SJCRH30 (cell line): ENCODE results near the gene ASB2. TPM values are rescaled to one million over a fixed set of nuclear protein-coding genes. Genes with fewer than 3 reads are reported as not detected.

ENCODE experiments used
- DNase-seq, 2 experiments: peaks; one replicate each; pipeline ENCODE4 v3.0.0-alpha.2; 2015 to 2020
- H3K27ac ChIP-seq: fragments of 250-450 bp; sonication (Bioruptor Pico); 2 replicates; pipeline ENCODE4 v1.5.1; 2020; ENCODE audit warnings: mild to moderate bottlenecking, moderate library complexity
- H3K27me3 ChIP-seq: fragments of 250-450 bp; sonication (Bioruptor Pico); 2 replicates; pipeline ENCODE4 v1.5.1; 2020; ENCODE audit warnings: mild to moderate bottlenecking, moderate library complexity
- H3K36me3 ChIP-seq: fragments of 250-450 bp; sonication (Bioruptor Pico); 2 replicates; pipeline ENCODE4 v1.5.1; 2020; ENCODE audit warnings: mild to moderate bottlenecking, moderate library complexity
- H3K4me1 ChIP-seq: fragments of 250-450 bp; sonication (Bioruptor Pico); 2 replicates; pipeline ENCODE4 v1.5.1; 2020; ENCODE audit warnings: mild to moderate bottlenecking, moderate library complexity
- H3K4me3 ChIP-seq: fragments of 250-450 bp; sonication (Bioruptor Pico); 2 replicates; pipeline ENCODE4 v1.5.1; 2020; ENCODE audit warnings: mild to moderate bottlenecking, moderate library complexity
- H3K9me3 ChIP-seq: fragments of 250-450 bp; sonication (Bioruptor Pico); replicated peaks from 2 replicates; pipeline ENCODE4 v1.5.1; 2020; ENCODE audit warnings: mild to moderate bottlenecking, moderate library complexity
- total RNA-seq: library from RNA; depleted of rRNA; stranded (reverse); fragments of >200 nt; shearing (Covaris generic); gene quantifications from 2 replicates; pipeline ENCODE4 v1.2.3, GENCODE V29; 2014

ASB2 gene
- total RNA-seq, 1 experiment from 2014 or later = 2.4 TPM

- no peaks in the 10 kb centered on the region for H3K36me3 ChIP-seq
- H3K27ac ChIP-seq = peak overlapping the region; percentile 39
- H3K4me3 ChIP-seq = no peak overlapping the region
- peaks cover 57% of the 10 kb centered on the region for H3K4me1 ChIP-seq
- DNase-seq = peak; percentile 66 to 73
- no peaks in the 10 kb centered on the region for H3K27me3 ChIP-seq
- H3K9me3 ChIP-seq = no peaks in the 10 kb centered on the region
Observed at GRCh38 chr14:93944348-93945069, 31.9 kb downstream of the ASB2 start.

- Histone ChIP-seq H3K4me3 (no peak overlapping the region), H3K27me3 (no peaks in the 10 kb centered on the region), H3K36me3 (no peaks in the 10 kb centered on the region), H3K9me3 (no peaks in the 10 kb centered on the region), H3K4me1 (peaks cover 57% of the 10 kb centered on the region), H3K27ac (peak overlapping the region; percentile 39)
- DNase-seq = no peak
Observed at GRCh38 chr14:93943930-93944329, 32.4 kb downstream of the ASB2 start.

- no peak overlapping the region for H3K4me3 ChIP-seq
- H3K27ac ChIP-seq = no peak overlapping the region; the same call in 1 of the 2 replicates
- H3K9me3 ChIP-seq = no peaks in the 10 kb centered on the region
- H3K4me1 ChIP-seq = peaks cover 57% of the 10 kb centered on the region
- DNase-seq = peak; percentile 50 to 55
- no peaks in the 10 kb centered on the region for H3K36me3 ChIP-seq
- no peaks in the 10 kb centered on the region for H3K27me3 ChIP-seq
Observed at GRCh38 chr14:93943052-93943451, 33.3 kb downstream of the ASB2 start.

- peak overlapping the region; percentile 64 for H3K27ac ChIP-seq
- H3K4me1 ChIP-seq = peaks cover 57% of the 10 kb centered on the region
- DNase-seq = peak; percentile 87 to 90
- no peaks in the 10 kb centered on the region for H3K27me3 ChIP-seq
- no peaks in the 10 kb centered on the region for H3K9me3 ChIP-seq
- H3K4me3 ChIP-seq = no peak overlapping the region
- H3K36me3 ChIP-seq = no peaks in the 10 kb centered on the region
Observed at GRCh38 chr14:93941293-93941910, 35.0 kb downstream of the ASB2 start.

GRCh38 chr14:93940437-93940836 lies 35.9 kb downstream of the ASB2 start:
- Histone ChIP-seq H3K27me3 (no peaks in the 10 kb centered on the region), H3K36me3 (no peaks in the 10 kb centered on the region), H3K4me3 (no peak overlapping the region), H3K4me1 (peaks cover 48% of the 10 kb centered on the region), H3K9me3 (no peaks in the 10 kb centered on the region), H3K27ac (no peak overlapping the region)
- DNase-seq = no peak

GRCh38 chr14:93939304-93940229 lies 36.8 kb downstream of the ASB2 start:
- Histone ChIP-seq H3K36me3 (no peaks in the 10 kb centered on the region), H3K27me3 (no peaks in the 10 kb centered on the region), H3K27ac (no peak overlapping the region), H3K4me1 (peaks cover 40% of the 10 kb centered on the region), H3K4me3 (no peak overlapping the region), H3K9me3 (no peaks in the 10 kb centered on the region)
- no peak for DNase-seq

- no peak overlapping the region for H3K4me3 ChIP-seq
- no peak overlapping the region for H3K27ac ChIP-seq
- no peak for DNase-seq
- no peaks in the 10 kb centered on the region for H3K9me3 ChIP-seq
- no peaks in the 10 kb centered on the region for H3K27me3 ChIP-seq
- H3K4me1 ChIP-seq = peaks cover 32% of the 10 kb centered on the region
- no peaks in the 10 kb centered on the region for H3K36me3 ChIP-seq
Observed at GRCh38 chr14:93938751-93939303, 37.5 kb downstream of the ASB2 start.

GRCh38 chr14:93937519-93937918 lies 38.9 kb downstream of the ASB2 start:
- Histone ChIP-seq H3K27me3 (no peaks in the 10 kb centered on the region), H3K27ac (no peak overlapping the region), H3K36me3 (no peaks in the 10 kb centered on the region), H3K4me3 (no peak overlapping the region), H3K9me3 (no peaks in the 10 kb centered on the region), H3K4me1 (peaks cover 20% of the 10 kb centered on the region)
- DNase-seq = no peak

GRCh38 chr14:93936926-93937325 lies 39.4 kb downstream of the ASB2 start:
- Histone ChIP-seq H3K4me3 (no peak overlapping the region), H3K27ac (no peak overlapping the region), H3K27me3 (no peaks in the 10 kb centered on the region), H3K4me1 (peaks cover 14% of the 10 kb centered on the region), H3K36me3 (no peaks in the 10 kb centered on the region), H3K9me3 (no peaks in the 10 kb centered on the region)
- DNase-seq = no peak

- Histone ChIP-seq H3K4me1 (peaks cover 8% of the 10 kb centered on the region), H3K27ac (no peak overlapping the region), H3K27me3 (no peaks in the 10 kb centered on the region), H3K4me3 (no peak overlapping the region), H3K36me3 (no peaks in the 10 kb centered on the region), H3K9me3 (no peaks in the 10 kb centered on the region)
- peak in 1 of 2 experiments; percentile 52 for DNase-seq
Observed at GRCh38 chr14:93936245-93936644, 40.1 kb downstream of the ASB2 start.

GRCh38 chr14:93935213-93935612 lies 41.2 kb downstream of the ASB2 start:
- DNase-seq = no peak
- Histone ChIP-seq H3K27ac (no peak overlapping the region), H3K36me3 (no peaks in the 10 kb centered on the region), H3K27me3 (no peaks in the 10 kb centered on the region), H3K4me1 (no peaks in the 10 kb centered on the region), H3K9me3 (no peaks in the 10 kb centered on the region), H3K4me3 (no peak overlapping the region)

GRCh38 chr14:93932642-93933041 lies 43.7 kb downstream of the ASB2 start:
- H3K36me3 ChIP-seq = no peaks in the 10 kb centered on the region
- H3K4me3 ChIP-seq = no peak overlapping the region

GRCh38 chr14:93930989-93931307 lies 45.4 kb downstream of the ASB2 start:
- Histone ChIP-seq H3K27me3 (no peaks in the 10 kb centered on the region), H3K27ac (no peak overlapping the region), H3K9me3 (no peaks in the 10 kb centered on the region), H3K36me3 (no peaks in the 10 kb centered on the region), H3K4me3 (no peak overlapping the region), H3K4me1 (no peaks in the 10 kb centered on the region)
- no peak for DNase-seq

More at GRCh38 chr14:93932642-93933041, 43.7 kb downstream of the ASB2 start:
- Histone ChIP-seq H3K9me3 (no peaks in the 10 kb centered on the region), H3K27ac (no peak overlapping the region), H3K4me1 (no peaks in the 10 kb centered on the region), H3K27me3 (no peaks in the 10 kb centered on the region)
- no peak for DNase-seq

- Histone ChIP-seq H3K9me3 (no peaks in the 10 kb centered on the region), H3K27me3 (no peaks in the 10 kb centered on the region), H3K4me3 (no peak overlapping the region), H3K4me1 (no peaks in the 10 kb centered on the region), H3K36me3 (no peaks in the 10 kb centered on the region), H3K27ac (no peak overlapping the region)
- DNase-seq = no peak
Observed at GRCh38 chr14:93930296-93930988, 45.9 kb downstream of the ASB2 start.
